B cell (primary cell): ENCODE results near the gene OIT3.

Source experiments
- EZH2 ChIP-seq: IDR thresholded peaks from 2 replicates; pipeline ENCODE4 v1.6.1; 2012; ENCODE audit warnings: borderline replicate concordance, low read depth, mild to moderate bottlenecking, moderate library complexity, low read length; ENCODE audit not compliant: insufficient read depth, poor library complexity, severe bottlenecking
- TF ChIP-seq, protein P1 (sequence below): fragments of 200-600 bp; IDR thresholded peaks from one replicate; pipeline ENCODE4 v1.8.0; 2022; ENCODE audit warnings: antibody characterized with exemption, mild to moderate bottlenecking

- TF ChIP-seq, protein P1, sequence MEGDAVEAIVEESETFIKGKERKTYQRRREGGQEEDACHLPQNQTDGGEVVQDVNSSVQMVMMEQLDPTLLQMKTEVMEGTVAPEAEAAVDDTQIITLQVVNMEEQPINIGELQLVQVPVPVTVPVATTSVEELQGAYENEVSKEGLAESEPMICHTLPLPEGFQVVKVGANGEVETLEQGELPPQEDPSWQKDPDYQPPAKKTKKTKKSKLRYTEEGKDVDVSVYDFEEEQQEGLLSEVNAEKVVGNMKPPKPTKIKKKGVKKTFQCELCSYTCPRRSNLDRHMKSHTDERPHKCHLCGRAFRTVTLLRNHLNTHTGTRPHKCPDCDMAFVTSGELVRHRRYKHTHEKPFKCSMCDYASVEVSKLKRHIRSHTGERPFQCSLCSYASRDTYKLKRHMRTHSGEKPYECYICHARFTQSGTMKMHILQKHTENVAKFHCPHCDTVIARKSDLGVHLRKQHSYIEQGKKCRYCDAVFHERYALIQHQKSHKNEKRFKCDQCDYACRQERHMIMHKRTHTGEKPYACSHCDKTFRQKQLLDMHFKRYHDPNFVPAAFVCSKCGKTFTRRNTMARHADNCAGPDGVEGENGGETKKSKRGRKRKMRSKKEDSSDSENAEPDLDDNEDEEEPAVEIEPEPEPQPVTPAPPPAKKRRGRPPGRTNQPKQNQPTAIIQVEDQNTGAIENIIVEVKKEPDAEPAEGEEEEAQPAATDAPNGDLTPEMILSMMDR, result no peak
- no peak for TF ChIP-seq EZH2
These were observed 41.0 kb upstream of the OIT3 start for GRCh38 chr10:72852508-72852907.
